Measurements from ENCODE around the gene ASIC5. TPM values are rescaled to one million over a fixed set of nuclear protein-coding genes. Genes with fewer than 3 reads are reported as not detected.

Gene ASIC5
- total and polyA plus RNA-seq, 2 donors (not counting 1 experiment from before 2014, with no cell fraction given) = not detected

GRCh38 chr4:155881555-155881954, 15.5 kb upstream of the ASIC5 start:
- no peak for TF ChIP-seq EZH2 (IDR thresholded peaks at IDR 0.05; ENCODE audit: borderline replicate concordance, insufficient read depth, low read depth, low read length, poor library complexity, severe bottlenecking)
- Histone ChIP-seq H3K4me3 (ENCODE audit: control extremely low read depth in 1 of 5, extremely low read depth in 1 of 5, insufficient read depth in 1 of 5, low read depth in 2 of 5, low read length in 4 of 5) (no peak overlapping the region), H3K79me2 (ENCODE audit: control insufficient read depth, insufficient read depth, low read length) (no peaks in the 10 kb centered on the region), H3K4me2 (replicated peaks; ENCODE audit: low read depth, low read length, poor library complexity, severe bottlenecking) (no peak overlapping the region), H3K9me3 (ENCODE audit: control extremely low read depth in 1 of 3, control insufficient read depth in 2 of 3, insufficient read depth in 1 of 3, low read length in 2 of 3) (peaks cover 0 to 3% (median 2%) of the 10 kb centered on the region in 3 donors), H3K27ac (ENCODE audit: low read length in 2 of 2) (no peak overlapping the region), H3K9ac (ENCODE audit: low read length) (no peak overlapping the region), H3K27me3 (replicated peaks in 1 of 4; ENCODE audit: control extremely low read depth in 1 of 4, control insufficient read depth in 3 of 4, insufficient read depth in 4 of 4, low read length in 3 of 4) (no peaks in the 10 kb centered on the region), H3K4me1 (ENCODE audit: control insufficient read depth in 2 of 2, insufficient read depth in 2 of 2, low read length in 2 of 2) (no peaks in the 10 kb centered on the region), H2AFZ (ENCODE audit: insufficient read depth, low read depth, low read length, poor library complexity, severe bottlenecking) (no peak overlapping the region), H3K36me3 (replicated peaks in 1 of 2; ENCODE audit: control extremely low read depth in 1 of 2, control insufficient read depth in 1 of 2, extremely low read depth in 1 of 2, insufficient read depth in 2 of 2, low read length in 1 of 2) (no peaks in the 10 kb centered on the region), H4K20me1 (ENCODE audit: control insufficient read depth, insufficient read depth, low read length, poor library complexity, severe bottlenecking) (no peaks in the 10 kb centered on the region)
- H3K4me1 Mint-ChIP-seq = no peaks in the 10 kb centered on the region
- DNase-seq = no peak
- POLR2A ChIA-PET = no interaction called here
- H3K27me3 Mint-ChIP-seq = no peaks in the 10 kb centered on the region
- ATAC-seq (ENCODE audit: low read depth) = no peak
- intact Hi-C loops (cut with micrococcal nuclease) = no loop called here
- peaks cover 2% of the 10 kb centered on the region for H3K9me3 Mint-ChIP-seq (ENCODE audit: insufficient read depth)
- CTCF ChIA-PET = no interaction called here
- no peak overlapping the region for H3K27ac Mint-ChIP-seq
- no CpG with 5 or more reads among the region's 1 CpG for whole genome bisulfite sequencing (ENCODE audit: insufficient coverage)
- no peak overlapping the region for H3K4me3 Mint-ChIP-seq

GRCh38 chr4:155879767-155880166, 13.7 kb upstream of the ASIC5 start:
- Histone ChIP-seq H3K4me1 (ENCODE audit: control insufficient read depth in 2 of 2, insufficient read depth in 2 of 2, low read length in 2 of 2) (no peaks in the 10 kb centered on the region), H2AFZ (ENCODE audit: insufficient read depth, low read depth, low read length, poor library complexity, severe bottlenecking) (no peak overlapping the region), H3K9me3 (ENCODE audit: control extremely low read depth in 1 of 3, control insufficient read depth in 2 of 3, insufficient read depth in 1 of 3, low read length in 2 of 3) (peaks cover 0 to 3% (median 2%) of the 10 kb centered on the region in 3 donors), H3K36me3 (replicated peaks in 1 of 2; ENCODE audit: control extremely low read depth in 1 of 2, control insufficient read depth in 1 of 2, extremely low read depth in 1 of 2, insufficient read depth in 2 of 2, low read length in 1 of 2) (no peaks in the 10 kb centered on the region), H3K4me3 (ENCODE audit: control extremely low read depth in 1 of 5, extremely low read depth in 1 of 5, insufficient read depth in 1 of 5, low read depth in 2 of 5, low read length in 4 of 5) (no peak overlapping the region), H3K27me3 (replicated peaks in 1 of 4; ENCODE audit: control extremely low read depth in 1 of 4, control insufficient read depth in 3 of 4, insufficient read depth in 4 of 4, low read length in 3 of 4) (no peaks in the 10 kb centered on the region), H4K20me1 (ENCODE audit: control insufficient read depth, insufficient read depth, low read length, poor library complexity, severe bottlenecking) (no peaks in the 10 kb centered on the region), H3K4me2 (replicated peaks; ENCODE audit: low read depth, low read length, poor library complexity, severe bottlenecking) (no peak overlapping the region), H3K79me2 (ENCODE audit: control insufficient read depth, insufficient read depth, low read length) (no peaks in the 10 kb centered on the region), H3K9ac (ENCODE audit: low read length) (no peak overlapping the region), H3K27ac (ENCODE audit: low read length in 2 of 2) (no peak overlapping the region)
- intact Hi-C loops (cut with micrococcal nuclease) = no loop called here
- no peak overlapping the region for H3K4me3 Mint-ChIP-seq
- POLR2A ChIA-PET = no interaction called here
- CTCF ChIA-PET = no interaction called here
- peaks cover 7% of the 10 kb centered on the region for H3K9me3 Mint-ChIP-seq (ENCODE audit: insufficient read depth)
- ATAC-seq (ENCODE audit: low read depth) (no peak), DNase-seq (no peak)
- H3K4me1 Mint-ChIP-seq = no peaks in the 10 kb centered on the region
- no peak for TF ChIP-seq EZH2 (IDR thresholded peaks at IDR 0.05; ENCODE audit: borderline replicate concordance, insufficient read depth, low read depth, low read length, poor library complexity, severe bottlenecking)
- TF ChIP-seq CTCF (IDR thresholded peaks at IDR 0.05) = no peak
- no peak overlapping the region for H3K27ac Mint-ChIP-seq
- no peaks in the 10 kb centered on the region for H3K27me3 Mint-ChIP-seq

Data from B cell (primary cell).